Activated CD4-positive, CD25-positive, alpha-beta regulatory T cell treated with anti-CD3 and anti-CD28 coated beads, Interleukin-2, amount 50 U/mL, for 72 hours (primary cell): ENCODE measurements around the gene MED13.
"Not testable (repeated sequence)": the region's sequence is repeated elsewhere in the genome, so short reads cannot be mapped to it uniquely, and the experiment has no call there.

Experiments used
- DNase-seq: peaks from one replicate; pipeline ENCODE4 v3.0.0; 2021

The MED13 gene

GRCh38 chr17:61904094-61904710, 160.9 kb downstream of the MED13 start:
- DNase-seq: no peak

- DNase-seq: no peak
These were observed 161.8 kb downstream of the MED13 start for GRCh38 chr17:61903251-61903650.

- DNase-seq: no peak
These were observed 167.4 kb downstream of the MED13 start for GRCh38 chr17:61897548-61898180.

GRCh38 chr17:61895391-61895790, 169.7 kb downstream of the MED13 start:
- DNase-seq: no peak

- DNase-seq: not testable (repeated sequence)
These were observed 170.8 kb downstream of the MED13 start for GRCh38 chr17:61894310-61894709.
